NCI-H524 (cell line): ENCODE data around the gene IFI35.
"Not testable (repeated sequence)": the region's sequence is repeated elsewhere in the genome, so short reads cannot be mapped to it uniquely, and the experiment has no call there.

Experiments
- DNase-seq, 2 experiments: peaks; one replicate each; lab custom pipeline; 2025; lab: John Stamatoyannopoulos, UW

Gene IFI35

DNA sequence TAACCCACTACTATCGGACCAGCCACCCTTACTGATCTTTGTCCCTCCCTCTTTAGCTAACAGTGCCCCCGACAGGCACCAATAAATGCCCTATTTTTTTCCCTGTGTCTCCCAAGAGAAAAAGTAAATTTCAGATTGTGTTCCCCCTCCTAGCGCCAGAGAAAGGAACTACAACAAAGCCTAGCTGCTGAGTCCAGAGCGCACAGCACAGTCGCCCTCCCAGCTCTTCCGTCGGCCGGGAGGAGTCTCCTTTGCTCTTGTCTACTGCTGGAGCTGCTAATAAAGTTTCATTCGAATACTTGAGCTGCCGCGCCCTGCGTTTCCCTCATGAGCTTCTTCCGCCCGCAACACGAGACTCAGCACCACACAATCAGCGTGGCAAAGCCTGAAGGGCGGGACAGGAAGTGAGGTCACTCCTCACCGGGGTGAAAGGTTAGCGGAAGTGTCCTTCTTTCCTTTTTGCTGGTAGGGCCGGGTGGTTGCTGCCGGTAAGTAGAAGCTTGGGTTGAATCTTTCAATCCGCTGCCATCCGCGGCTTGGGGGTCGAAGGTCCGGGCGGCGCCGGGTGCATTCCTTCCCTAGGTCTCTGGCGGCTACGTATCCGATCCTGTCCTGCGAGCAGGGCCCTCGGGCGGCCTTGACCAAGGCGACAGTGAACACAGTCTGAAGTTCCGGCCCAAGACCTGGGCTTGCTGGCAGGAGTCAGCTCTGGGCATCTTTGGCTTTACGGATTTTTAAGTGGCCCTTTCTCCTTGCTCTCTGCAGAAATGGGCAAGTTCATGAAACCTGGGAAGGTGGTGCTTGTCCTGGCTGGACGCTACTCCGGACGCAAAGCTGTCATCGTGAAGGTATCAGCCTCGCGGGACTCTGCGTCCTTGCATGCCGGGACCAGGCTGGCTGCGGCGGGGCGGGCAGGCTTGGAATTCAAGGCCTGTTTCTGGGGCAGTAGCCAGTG is 8.3 kb upstream of the IFI35 start, which contains the start of gene RPL27:
Gene RPL27 (plus strand): TSS at position 436 of the 955 bp plus-strand sequence. CDS start 332 bp downstream, at position 768.
- DNase-seq: peak; percentile 100

DNA sequence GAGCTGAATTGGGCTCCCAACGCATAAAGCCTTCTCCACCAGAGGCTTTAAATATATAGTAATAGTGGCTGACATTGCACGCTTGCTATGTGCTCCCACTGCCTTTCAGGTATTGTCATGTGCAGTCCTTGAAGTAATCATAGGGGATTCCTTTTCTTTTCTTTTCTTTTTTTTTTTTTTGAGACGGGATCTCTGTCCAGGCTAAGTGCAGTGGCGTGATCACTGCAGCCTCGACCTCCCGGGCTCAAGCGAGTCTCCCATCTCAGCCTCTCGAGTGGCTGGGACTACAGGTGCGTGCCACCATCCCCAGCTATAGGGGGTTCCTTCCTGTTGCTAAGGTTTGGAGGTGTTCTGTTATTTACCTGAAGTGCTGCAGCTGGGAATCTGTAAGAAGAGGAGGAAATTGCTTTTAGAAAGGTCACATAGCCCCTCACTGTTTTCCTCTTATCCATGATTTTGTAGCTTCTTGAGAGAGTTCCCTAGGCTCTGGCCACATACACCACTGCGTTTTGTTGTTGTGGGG is 7.5 kb upstream of the IFI35 start:
- DNase-seq: no peak

DNA sequence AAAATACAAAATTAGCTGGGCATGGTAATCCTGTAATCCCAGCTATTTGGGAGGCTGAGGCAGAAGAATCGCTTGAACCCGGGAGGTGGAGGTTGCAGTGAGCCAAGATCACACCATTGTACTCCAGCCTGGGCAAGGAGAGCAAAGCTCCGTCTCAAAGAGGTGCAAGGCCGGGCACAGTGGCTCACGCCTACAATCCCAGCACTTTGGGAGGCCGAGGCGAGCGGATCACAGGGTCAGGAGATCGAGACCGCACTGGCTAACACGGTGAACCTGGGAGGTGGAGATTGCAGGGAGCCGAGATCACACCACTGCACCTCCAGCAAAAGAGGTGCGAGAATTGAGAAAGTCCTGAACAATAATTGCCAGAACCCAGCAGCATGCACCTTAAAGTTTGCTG is 5.7 kb upstream of the IFI35 start:
- DNase-seq: not testable (repeated sequence)

DNA sequence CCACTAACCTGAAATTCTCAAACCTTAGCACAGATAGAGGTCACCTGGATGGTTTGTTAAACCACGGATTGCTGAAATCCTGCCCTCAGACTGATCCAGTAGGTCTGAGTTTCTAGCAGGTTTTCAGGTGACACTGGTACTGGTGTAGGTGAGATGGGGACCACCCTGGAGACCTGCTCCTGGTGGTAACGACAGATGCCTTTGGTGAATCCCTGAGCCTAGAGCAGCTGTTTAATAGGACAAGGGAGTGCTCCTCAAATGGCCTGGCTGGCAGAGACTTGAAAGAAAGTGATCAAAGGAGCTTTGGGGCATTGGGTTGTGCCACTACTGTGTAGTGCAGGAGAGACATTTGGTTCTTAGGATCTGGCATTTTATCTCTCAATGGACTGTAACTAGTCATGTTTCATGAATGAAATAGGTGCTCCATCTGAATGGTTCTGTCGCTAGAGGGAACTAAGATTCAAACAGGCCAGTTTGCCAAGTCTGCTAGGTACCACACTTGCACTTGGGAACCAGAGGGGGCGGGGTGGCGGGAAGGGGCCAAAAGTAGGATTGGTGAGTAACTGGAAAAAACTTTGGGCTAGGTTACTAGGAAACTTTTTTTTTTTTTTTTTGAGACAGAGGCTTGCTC is 2.9 kb upstream of the IFI35 start:
- DNase-seq: no peak

DNA sequence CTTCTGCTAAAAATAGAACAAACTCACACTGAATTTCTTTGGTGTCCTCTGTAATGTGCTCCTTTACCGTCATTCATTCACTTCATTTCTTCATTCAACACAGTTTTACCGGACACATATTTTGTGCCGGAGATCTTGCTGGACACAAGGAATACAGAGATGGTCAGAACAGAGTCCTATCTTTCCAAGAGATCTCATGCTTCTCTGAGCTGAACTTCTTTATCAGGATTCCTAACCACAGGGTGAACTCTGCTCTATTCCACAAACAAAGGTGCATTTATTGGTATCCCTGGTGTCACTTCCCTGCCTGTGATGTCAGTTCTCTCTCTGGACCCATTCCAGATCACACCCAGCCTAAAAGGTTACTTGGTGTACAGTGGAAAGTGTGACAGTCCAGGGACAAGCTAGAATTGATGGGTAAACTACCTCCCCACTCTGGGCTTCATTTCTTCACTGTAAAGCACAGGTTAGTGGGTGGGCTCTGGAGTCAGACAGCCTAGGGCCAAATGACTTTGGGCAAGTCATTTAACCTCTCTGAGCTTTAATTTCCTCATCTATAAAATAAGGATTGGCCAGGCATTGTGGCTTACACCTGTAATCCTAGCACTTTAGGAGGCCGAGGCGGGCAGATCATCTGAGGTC is 4.2 kb downstream of the IFI35 start:
- no peak for DNase-seq

DNA sequence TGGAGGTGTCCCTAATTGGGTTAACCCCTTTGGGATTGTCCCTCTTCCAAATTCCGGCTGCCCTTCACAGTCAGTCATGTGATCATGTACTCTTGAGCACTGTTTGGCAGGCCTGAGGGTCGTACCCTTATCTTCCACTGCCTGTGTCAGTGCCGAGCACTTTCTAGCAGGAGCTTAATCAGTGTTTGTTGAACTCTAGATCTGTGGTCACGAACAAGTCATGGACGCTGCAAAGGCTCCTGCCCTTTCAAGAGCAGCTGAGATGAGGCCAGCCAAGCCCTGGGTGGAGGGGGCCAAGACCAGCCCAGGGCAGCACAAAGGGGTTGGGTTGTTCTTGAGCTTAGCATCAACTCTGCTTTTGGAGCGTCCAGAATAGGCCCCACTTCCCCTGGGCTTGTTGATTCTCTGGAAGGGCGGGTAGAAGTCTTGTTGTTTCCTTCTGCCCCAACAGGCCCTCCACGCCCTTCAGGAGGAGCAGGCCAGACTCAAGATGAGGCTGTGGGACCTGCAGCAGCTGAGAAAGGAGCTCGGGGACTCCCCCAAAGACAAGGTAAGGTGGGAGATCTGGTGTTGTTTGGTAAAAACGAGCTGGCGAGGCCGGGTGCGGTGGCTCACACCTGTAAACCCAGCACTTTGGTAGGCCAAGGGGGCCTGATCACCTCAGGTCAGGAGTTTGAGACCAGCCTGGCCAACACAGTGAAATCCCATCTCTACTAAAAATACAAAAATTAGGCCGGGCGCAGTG is 5.3 kb downstream of the IFI35 start:
- DNase-seq: no peak

DNA sequence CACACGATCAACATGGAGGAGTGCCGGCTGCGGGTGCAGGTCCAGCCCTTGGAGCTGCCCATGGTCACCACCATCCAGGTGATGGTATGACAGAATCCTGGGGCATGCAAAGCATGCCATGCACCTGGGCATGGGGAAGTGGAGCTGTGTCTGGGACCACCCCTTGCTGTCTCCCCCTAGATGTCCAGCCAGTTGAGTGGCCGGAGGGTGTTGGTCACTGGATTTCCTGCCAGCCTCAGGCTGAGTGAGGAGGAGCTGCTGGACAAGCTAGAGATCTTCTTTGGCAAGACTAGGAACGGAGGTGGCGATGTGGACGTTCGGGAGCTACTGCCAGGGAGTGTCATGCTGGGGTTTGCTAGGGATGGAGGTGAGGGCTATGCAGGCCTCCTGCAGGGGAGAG is 6.7 kb downstream of the IFI35 start:
- no peak for DNase-seq

DNA sequence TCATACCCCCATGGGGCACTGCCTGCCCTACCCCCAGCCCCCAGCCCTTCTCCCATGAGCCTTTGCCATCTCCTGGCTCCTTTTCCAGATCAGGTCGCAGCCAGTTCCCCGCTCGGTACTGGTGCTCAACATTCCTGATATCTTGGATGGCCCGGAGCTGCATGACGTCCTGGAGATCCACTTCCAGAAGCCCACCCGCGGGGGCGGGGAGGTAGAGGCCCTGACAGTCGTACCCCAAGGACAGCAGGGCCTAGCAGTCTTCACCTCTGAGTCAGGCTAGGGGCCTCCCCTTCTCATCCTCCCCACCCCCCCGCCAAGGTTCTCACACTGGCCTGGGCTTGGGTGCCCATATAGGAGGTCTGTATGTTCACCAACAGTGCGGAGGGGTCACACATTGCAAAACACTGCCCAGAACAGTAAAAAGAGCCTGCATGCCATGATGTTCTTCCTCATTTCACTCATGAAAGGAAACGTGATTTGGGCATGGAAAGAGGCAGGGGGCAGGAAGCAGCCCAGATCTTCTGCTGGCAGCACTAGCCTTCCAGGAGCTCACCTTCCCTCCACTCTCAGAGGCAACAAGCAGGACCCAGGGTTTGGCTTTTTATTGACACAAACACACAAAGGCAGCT is 7.5 kb downstream of the IFI35 start:
- DNase-seq: no peak

DNA sequence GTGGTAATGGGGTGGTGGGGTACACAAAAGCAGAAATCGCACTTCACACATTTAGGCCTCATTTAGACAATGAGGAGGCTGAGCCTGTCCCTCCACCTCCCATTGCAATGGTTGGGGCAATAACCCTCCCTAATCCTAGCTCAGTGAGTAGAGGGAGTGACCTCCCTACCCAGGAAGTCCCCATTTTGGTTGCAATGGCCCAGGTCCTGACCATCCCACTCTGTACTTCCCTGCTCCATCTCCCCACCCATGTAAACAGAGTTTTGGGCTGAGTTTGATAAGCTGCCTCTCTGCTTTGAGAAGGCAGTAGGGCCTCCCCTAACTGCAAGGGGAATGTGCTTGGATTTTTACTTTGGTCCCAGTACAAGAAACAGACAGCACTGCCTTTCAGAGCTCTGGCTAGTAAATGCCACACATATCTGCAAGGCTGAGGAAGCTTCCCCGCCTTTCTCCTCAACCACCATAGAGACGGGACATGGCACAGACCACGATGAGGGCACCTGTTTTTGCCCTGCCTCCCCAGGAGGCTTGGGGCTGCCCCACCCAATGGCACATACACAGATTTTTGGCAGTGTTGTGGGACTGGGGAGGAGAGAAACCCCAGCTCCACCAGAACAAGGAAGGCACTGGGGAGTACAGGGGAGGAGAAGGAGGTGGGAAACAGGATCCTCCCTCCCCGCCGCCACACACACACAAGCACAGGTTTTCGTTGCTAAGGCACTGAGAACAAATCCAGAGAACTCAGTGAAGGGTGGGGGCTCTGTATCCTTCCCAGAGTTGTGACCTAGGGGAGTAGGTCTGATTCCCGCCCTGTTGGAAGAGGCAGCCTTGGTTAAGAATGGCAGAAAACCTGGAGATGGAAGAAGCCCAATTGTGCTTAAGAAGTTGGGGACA is 8.3 kb downstream of the IFI35 start:
- no peak for DNase-seq

DNA sequence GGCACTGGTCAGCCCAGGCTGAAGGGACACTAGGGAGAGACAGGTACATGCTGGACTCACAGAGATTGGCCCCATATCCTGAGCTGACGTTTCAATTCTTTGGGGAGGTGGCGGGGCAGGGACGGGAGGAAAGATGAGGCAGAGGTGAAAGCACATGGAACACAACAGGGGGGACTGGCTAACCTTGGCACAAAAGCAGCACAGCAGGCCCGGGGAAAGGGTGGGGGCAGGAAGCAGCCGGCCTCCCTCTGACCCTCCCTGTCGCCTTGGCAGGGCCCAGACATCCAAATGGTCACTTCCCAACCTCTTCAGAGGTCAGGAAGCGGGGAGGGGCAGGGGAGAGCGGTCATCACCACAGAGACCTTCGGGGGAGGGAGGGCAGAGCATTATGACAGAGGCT is 9.0 kb downstream of the IFI35 start:
- DNase-seq: no peak

DNA sequence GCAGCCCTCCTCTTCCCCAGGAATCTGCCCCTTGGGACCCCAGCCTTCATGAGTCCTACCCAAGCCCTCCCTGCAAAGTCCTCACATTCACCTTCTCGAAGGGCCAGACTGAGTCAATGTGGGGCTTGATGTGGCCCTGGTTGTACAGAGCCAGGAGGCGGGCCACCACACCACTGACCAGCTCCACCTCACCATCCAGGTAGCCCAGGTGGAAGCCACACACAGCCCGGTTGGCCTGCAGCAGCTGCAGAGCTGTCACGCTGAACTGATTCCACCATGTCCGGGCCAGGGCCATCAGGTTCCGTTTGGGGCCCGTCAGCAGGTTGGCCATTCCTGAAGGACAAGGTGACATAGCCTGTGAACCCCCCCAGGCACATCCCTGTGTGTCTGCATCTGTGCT is 9.6 kb downstream of the IFI35 start:
- no peak for DNase-seq

DNA sequence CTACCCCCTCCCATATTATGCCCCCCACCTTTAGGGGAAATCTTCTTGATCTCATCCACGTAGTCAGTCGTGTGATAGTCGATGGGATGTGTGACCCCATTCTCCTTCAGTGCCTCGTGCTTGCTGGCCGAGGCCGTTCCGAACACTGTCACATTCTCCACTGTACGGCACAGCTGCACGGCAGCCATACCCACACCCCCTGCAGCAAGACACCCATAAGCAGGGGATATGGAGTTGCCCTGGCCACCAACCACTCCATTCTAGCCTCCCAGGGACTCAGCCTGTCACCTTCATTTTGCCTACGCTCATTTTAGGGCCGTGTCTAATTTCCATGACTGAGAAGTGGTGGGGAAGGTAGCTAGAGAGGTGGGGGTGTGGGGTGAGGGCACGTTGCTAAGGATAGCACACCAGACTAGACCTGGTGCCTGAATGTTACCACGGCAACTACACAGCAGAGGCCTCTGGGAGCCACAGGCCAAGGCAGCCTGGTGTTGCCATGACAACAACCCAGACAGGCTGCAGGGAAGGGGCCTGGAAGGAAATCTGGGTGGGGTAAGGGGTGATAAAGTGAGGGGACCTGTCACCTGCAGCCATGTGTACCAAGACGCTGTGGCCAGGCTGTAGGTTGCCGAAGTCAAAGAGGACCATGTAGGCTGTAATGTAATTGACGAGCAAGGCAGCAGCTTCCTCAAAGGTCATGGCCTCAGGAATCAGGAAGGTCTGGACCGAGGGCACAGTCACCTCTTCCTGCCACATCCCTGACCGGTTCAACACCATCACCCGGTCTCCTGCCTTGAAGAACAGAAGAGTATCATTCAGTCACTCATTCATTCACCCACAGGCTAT is 11.6 kb downstream of the IFI35 start:
- peak; percentile 49 to 78 for DNase-seq

DNA sequence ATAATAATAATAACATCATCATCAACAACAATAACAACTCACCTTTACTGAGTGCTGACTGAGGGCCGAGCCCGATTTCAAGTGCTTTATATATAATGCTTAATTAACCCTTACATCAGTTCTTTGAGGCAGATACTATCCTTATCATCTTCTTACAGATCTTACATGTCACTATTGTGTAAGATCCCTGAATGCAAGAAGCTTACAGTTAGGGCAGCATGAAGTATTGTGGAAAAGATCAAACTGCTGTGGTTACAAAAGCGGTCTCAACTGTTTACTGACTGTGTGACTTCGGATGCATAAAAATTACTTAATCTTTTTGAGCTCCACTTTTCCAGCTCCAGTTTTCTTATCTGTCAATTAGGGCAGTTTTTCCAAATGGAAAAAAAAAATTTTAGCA is 12.3 kb downstream of the IFI35 start:
- no peak for DNase-seq

DNA sequence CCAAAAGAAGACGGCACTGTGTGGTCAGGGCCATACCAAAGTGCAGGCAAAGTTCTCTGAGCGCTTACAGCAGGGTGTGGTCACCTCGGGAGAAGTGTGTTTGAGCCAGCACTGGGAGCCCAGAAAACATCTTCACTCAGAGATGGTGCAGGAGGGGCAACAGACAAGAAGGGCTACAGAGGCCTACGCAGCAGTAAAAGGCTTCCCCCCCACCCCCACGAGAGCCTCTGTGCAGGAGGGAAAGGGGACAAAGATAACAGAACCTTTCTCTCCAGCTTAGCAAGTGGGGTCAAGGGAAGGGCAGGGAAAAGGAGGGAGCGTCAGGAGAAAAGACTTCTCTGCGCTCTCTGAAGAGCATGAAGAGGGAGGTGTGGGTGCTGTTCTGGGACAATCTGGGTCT is 12.8 kb downstream of the IFI35 start:
- DNase-seq: no peak

DNA sequence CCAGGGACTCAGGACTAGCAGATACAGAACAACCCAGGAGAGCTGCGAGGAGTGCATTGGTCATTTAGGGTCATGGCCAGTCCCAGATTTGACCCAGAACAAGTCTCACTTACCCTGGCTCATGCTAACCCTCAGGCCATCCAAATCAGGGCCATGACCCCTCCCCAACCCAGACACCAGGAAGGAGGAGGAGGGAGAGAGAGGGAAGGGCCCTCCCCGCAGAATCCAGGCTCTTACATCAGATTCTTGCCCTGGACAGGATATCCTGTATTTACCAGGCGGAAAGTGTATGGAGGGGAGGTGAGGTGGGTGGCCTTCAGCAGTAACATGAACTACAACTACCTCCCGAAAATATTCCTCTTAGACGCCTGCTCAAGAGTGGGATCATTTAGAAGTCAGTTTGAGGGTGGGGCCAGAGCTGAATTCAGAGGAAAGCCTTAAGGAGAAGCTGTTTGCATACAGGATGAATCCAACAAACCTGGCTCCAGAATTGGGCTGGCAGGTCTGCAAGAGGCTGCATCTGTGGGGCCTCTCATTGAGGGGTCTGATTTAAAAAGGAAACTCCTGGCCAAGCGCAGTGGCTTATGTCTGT is 13.5 kb downstream of the IFI35 start:
- DNase-seq: no peak

DNA sequence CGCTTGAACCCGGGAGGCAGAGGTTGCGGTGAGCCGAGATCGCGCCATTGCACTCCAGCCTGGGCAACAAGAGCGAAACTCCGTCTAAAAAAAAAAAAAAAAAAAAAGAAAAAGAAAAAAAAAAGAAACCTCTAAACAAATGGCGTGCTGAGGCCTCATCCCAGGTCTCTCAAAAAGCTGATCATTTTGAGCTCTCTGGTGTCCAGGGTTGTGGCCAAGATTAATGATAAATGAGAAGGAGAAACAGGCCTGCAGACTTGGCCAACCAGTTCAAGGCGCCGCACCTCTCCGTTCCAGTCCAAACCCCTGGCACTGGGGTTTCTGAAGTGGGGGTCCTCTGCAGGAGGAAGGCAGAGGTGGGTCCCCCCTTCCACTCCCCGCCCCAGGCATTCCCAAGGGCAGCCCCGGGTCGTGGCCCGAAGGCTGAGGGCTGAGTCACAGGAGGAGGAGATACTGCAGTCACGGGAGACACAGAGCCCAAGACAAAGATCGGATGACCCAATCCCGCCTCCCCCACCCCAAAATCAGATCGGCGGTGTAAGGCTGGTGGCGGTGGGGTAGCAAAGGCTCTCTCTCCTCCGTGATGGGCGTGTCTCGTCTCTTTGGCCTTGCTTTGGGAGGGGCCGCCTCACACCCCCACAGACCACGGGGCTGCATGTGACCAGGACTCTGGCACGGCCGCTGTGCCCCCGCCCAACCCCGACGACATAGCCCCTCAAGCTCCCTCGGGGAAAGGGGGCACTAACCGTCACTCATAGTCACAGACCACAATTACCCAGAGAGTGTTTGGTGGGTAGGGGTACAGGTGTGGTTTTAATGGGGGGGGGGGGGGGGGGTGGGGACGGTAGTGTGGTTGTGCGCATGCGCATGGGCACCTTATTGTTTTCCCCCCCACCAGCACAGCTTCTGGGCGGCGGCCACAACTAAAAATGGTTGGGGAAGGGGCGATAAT is 14.5 kb downstream of the IFI35 start:
- no peak for DNase-seq

DNA sequence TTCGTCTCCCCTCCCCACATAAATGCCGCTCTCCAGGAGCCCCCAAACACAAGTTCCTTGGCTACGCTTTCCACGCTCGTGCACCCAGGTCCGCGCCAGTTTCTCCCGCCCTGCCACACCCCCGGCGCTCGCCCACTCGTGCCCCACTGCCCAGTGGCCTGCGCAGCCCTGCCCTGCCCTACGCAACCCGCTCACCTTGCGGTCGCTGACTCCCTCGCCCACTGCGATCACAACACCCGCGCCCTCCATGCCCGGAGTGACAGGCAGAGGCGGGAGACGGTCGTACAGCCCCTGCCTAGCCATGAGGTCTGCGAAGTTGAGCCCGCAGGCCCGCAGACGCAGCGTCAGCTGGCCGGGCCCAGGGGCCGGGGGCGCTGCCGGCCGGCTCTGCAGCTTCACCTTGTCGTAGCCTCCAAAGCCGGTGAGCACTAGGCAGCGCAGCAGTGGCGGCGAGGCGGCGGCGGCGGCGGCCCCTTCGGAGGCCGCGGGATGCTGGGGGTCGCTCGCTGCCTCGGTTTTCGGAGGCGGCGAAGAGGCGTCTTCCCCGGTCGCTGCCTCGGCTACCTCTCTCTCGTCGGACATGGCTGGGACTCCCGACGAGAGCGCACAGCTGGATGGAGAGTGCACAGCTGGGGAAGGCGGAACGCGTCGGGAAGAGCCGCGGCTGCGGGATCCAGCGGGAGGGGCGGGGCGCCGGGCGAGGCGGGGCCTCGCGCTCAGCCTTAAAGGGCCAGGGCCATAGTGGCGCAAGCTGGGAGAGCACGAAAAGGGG is 15.3 kb downstream of the IFI35 start, which contains the start of gene VAT1:
Gene VAT1 (minus strand): TSS at position 645 of the 772 bp plus-strand sequence. CDS start 63 bp downstream, at position 582.
- DNase-seq: peak; percentile 35 to 80
